ENCODE data around the gene TP53RK.

- TF ChIP-seq, protein P1, sequence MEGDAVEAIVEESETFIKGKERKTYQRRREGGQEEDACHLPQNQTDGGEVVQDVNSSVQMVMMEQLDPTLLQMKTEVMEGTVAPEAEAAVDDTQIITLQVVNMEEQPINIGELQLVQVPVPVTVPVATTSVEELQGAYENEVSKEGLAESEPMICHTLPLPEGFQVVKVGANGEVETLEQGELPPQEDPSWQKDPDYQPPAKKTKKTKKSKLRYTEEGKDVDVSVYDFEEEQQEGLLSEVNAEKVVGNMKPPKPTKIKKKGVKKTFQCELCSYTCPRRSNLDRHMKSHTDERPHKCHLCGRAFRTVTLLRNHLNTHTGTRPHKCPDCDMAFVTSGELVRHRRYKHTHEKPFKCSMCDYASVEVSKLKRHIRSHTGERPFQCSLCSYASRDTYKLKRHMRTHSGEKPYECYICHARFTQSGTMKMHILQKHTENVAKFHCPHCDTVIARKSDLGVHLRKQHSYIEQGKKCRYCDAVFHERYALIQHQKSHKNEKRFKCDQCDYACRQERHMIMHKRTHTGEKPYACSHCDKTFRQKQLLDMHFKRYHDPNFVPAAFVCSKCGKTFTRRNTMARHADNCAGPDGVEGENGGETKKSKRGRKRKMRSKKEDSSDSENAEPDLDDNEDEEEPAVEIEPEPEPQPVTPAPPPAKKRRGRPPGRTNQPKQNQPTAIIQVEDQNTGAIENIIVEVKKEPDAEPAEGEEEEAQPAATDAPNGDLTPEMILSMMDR (IDR thresholded peaks at IDR 0.05), result no peak
- TF ChIP-seq POLR2AphosphoS5 (IDR thresholded peaks at IDR 0.05), result no peak
Observed at GRCh38 chr20:46640536-46641311, 48.5 kb downstream of the TP53RK start.
